ENCODE data around the gene CRIP3. TPM values are rescaled to one million over a fixed set of nuclear protein-coding genes. Genes with fewer than 3 reads are reported as not detected.

CRIP3 gene
- total RNA-seq, 1 donor from 2014 or later = not detected

GRCh38 chr6:43290905-43291355 is 17.7 kb downstream of the CRIP3 start:
- DNase-seq (ENCODE audit: low read depth in 2 of 2) = no peak

- DNase-seq (ENCODE audit: low read depth in 2 of 2) = no peak
Observed at GRCh38 chr6:43290339-43290904, 18.2 kb downstream of the CRIP3 start.

DNA sequence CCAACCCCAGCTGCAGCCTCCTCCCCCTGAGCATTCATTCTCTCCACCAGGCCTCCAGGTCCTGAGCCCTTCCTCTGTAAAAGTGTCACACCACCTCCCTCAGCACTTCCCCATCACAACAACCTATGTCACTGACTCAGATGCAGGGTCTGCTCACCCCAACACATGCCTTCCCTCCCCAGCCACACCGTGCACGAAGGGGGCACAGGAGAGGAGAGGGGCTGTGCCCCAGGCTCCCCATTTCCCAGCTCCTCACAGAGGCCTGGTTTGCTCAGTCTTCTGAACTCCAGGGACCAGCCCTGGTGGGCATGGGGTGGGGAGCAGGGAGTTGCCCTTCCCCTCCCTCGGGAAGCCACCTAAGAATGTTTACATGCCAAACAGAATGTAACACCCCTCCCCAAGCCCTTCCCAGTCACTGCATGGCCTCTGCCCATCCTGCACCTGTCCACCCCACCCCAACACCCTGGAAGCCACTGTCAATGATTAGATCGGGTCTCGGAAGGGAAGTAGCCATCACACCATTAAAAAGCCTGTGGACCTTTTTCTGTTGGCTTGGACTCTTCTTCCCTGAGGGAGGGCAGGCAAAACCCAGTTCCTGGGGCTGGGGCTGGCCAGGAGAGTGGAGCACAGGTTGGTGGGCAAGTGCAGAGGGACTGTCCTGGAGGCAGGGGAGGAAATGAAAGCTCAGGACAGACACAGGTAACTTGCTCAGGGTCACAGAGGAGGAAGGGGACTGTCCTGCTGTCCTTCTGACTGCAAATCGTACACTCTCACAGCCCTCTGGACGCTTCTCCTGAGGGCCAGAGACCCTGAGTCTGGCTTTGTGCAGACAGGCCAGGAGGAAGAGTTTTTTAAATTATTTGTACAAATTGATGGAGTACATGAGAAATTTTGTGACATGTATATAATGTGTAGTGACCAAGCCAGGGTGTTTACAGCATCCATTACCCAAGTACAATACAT is 20.6 kb downstream of the CRIP3 start:
- DNase-seq (ENCODE audit: low read depth in 2 of 2) = no peak

DNA sequence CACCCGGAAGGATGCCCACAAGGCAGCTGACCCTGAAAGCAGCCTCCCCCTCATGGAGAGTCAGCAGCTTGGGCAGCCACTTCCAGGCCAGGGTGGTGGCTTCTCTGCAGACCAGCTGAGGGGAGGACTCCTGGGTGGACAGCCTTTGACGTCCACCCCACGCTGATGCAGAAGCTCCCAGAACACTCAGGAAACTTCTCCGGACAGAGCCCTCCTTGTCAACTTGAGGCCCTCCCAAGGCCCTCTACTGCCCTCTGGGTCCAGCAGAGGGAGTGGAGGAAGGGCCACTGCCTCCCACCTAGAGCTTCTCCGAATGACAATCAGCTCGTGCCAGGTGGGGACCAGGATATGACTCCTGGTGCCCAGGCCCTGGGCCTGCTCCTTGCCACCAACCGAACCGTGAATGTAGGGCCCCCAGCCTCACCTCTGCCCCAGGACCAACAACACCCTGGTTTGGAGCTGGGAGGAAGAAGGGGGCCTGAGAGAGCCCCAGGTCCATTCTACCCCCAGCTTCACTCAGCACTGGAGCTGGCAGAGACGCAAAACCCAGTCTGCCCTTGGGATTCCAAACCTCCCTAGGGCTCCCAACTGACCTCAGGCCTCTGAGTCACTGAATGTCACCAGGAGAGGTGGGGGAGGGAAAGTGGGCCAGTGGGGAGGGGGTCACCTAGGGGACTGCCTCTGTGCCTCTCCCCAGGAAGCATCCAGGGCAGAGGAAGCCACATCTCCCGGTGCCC is 21.5 kb downstream of the CRIP3 start:
- DNase-seq (ENCODE audit: low read depth in 2 of 2) = no peak

GRCh38 chr6:43286456-43286979 is 22.1 kb downstream of the CRIP3 start:
- no peak for DNase-seq (ENCODE audit: low read depth in 2 of 2)

DNA sequence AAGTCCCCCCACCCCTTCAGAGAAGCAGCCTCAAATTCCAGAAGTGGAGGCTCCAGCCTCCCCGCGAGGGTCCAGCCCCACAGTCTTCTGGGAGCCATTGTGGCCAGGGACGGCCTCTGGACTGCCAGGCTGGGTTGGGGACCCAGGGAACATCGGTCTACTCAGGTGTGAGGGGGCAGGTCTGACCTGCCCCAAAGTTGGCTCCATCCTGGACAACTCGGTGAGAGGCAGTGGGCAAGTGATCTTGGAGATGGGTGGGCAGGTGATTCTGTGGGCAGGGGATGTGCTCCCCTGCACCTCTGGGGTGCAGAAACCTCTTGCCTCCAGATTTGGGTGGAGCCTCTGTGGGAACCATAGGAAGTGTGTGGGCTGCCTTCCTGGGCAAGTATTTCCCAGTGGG is 22.8 kb downstream of the CRIP3 start:
- no peak for DNase-seq (ENCODE audit: low read depth in 2 of 2)

GRCh38 chr6:43284991-43285781 is 23.4 kb downstream of the CRIP3 start:
- DNase-seq (ENCODE audit: low read depth in 2 of 2) = no peak

- DNase-seq (ENCODE audit: low read depth in 2 of 2) = no peak
Observed at GRCh38 chr6:43283905-43284304, 24.7 kb downstream of the CRIP3 start.

- DNase-seq (ENCODE audit: low read depth in 2 of 2) = no peak
Observed at GRCh38 chr6:43283514-43283901, 25.1 kb downstream of the CRIP3 start.

GRCh38 chr6:43282636-43283513 is 25.8 kb downstream of the CRIP3 start:
- DNase-seq (ENCODE audit: low read depth in 2 of 2) = no peak

DNA sequence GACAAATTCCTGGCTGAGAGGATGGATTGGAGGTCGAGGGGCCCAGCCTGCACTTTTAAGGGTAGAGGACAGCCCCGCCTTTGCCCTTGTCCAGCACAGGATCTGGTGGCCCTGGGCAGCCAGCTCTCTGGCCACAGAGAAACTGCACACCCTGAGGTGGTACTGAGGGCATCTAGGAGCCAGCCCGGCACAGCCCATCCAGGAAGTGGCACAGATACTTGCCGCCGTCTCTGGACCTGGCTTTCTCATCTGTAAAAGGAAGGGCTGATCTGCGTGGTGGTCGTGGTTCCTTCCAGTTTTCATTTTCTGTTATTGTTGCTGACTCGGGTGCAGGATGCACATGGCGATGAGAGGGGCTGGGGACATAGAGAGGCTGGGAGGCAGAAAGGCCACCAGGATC is 26.6 kb downstream of the CRIP3 start:
- no peak for DNase-seq (ENCODE audit: low read depth in 2 of 2)

- DNase-seq (ENCODE audit: low read depth in 2 of 2) = no peak
Observed at GRCh38 chr6:43280234-43280633, 28.4 kb downstream of the CRIP3 start.

GRCh38 chr6:43278524-43279078 is 30.0 kb downstream of the CRIP3 start:
- no peak for DNase-seq (ENCODE audit: low read depth in 2 of 2)

GRCh38 chr6:43277643-43278523 is 30.7 kb downstream of the CRIP3 start:
- no peak for DNase-seq (ENCODE audit: low read depth in 2 of 2)

- no peak for DNase-seq (ENCODE audit: low read depth in 2 of 2)
Observed at GRCh38 chr6:43277306-43277642, 31.4 kb downstream of the CRIP3 start.

- no peak for DNase-seq (ENCODE audit: low read depth in 2 of 2)
Observed at GRCh38 chr6:43276577-43277305, 31.9 kb downstream of the CRIP3 start.

DNA sequence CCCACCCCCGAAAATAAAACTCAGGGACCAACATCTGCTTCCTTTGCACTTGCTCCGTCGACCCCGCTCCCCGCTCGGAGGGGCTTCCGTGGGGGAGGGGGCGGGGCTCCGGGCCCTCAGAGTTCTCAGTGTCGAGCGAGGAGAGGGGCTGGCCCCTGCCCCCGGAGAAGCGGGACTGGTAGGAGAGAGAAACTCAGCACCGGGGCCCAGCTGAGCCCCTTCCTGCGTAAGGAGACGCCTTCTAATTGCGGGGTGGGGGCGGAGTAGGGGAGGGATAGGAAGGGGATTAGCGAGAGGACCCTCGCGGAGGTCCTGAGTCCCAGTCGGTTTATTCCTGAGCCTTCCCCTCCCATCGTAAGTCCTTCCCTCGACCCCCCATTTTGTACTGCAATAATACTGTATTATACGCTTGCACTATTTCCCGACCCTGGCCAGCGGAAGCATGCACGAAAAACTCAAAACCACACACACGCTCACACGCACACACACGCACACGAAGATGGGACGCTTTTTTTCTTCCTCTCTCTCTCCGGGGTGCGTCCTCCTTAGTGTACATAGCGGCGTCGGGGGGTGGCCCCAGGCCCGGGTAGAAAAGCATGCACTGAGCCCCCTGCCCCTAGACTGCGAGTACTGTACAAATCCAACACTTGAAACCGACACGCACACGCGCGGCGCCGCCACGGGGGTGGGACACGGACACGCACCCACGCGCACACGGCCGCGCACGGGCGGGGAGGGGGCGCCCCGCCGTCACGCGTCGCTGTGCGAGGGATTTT is 32.6 kb downstream of the CRIP3 start:
- DNase-seq (ENCODE audit: low read depth in 2 of 2) = no peak
